B cell (primary cell): ENCODE measurements around the gene LMLN. TPM values are rescaled to one million over a fixed set of nuclear protein-coding genes. Genes with fewer than 3 reads are reported as not detected.
A peak's percentile ranks its signal among the peaks of the same experiment; 100 is the strongest.

ENCODE experiments used
- ATAC-seq: fragments of 200-7000 bp; cut with Tn5 transposase; one replicate; pipeline ENCODE4 v1.10.0; 2021; ENCODE audit warnings: low read depth, mild to moderate bottlenecking, moderate number of reproducible peaks, moderate library complexity
- CTCF ChIA-PET: fragments of 350-600 bp; sonication (Branson Sonifier 250); formaldehyde crosslinking; loops from one replicate; lab custom pipeline; 2021; ENCODE audit warnings: antibody characterized with exemption, inconsistent platforms; lab: Charles Lee
- POLR2A ChIA-PET: fragments of 350-600 bp; sonication (Branson Sonifier 250); formaldehyde crosslinking; loops from one replicate; lab custom pipeline; 2021; ENCODE audit warnings: antibody characterized with exemption; lab: Charles Lee
- DNase-seq: peaks from one replicate; pipeline ENCODE4 v3.0.0; 2013
- H2AFZ ChIP-seq: 2 replicates; pipeline ENCODE4 v1.6.1; 2012; ENCODE audit warnings: mild to moderate bottlenecking, low read depth, low read length; ENCODE audit not compliant: insufficient read depth, poor library complexity, severe bottlenecking
- H3K27ac ChIP-seq, 2 donors: 1 replicate in 1 of 2; 2 replicates in 1 of 2; pipeline ENCODE4 v1.5.1; 2012 to 2013; ENCODE audit warnings: low read length in 2 of 2, mild to moderate bottlenecking in 2 of 2, moderate library complexity in 1 of 2
- H3K27me3 ChIP-seq, 4 experiments: fragments of 200-600 bp in 1 of 4; sonication (generic) in 1 of 4; replicated peaks in 1 of 4; 1 replicate in 2 of 4; 2 replicates in 2 of 4; pipeline versions ENCODE4 v1.6.1 to v1.7.0; 2013 to 2016; ENCODE audit warnings: low read length in 3 of 4, mild to moderate bottlenecking in 2 of 4, mixed read lengths in 1 of 4, moderate library complexity in 1 of 4; ENCODE audit not compliant: insufficient read depth in 4 of 4, control insufficient read depth in 3 of 4; ENCODE audit errors: control extremely low read depth in 1 of 4
- H3K36me3 ChIP-seq, 2 experiments: replicated peaks in 1 of 2; 1 replicate in 1 of 2; 2 replicates in 1 of 2; pipeline versions ENCODE4 v1.6.1 to v1.7.1; 2013; ENCODE audit warnings: low read length in 1 of 2; ENCODE audit not compliant: insufficient read depth in 2 of 2, control insufficient read depth in 1 of 2; ENCODE audit errors: control extremely low read depth in 1 of 2, extremely low read depth in 1 of 2
- H3K4me1 ChIP-seq, 2 donors: fragments of 200-600 bp in 1 of 2; sonication (generic) in 1 of 2; 1 replicate in 1 of 2; 2 replicates in 1 of 2; pipeline versions ENCODE4 v1.5.1 to v1.6.1; 2013 to 2017; ENCODE audit warnings: low read length in 2 of 2; ENCODE audit not compliant: control insufficient read depth in 2 of 2, insufficient read depth in 2 of 2
- H3K4me2 ChIP-seq: replicated peaks from 2 replicates; pipeline ENCODE3; 2012; ENCODE audit warnings: mild to moderate bottlenecking, low read depth, low read length; ENCODE audit not compliant: poor library complexity, severe bottlenecking
- H3K4me3 ChIP-seq, 5 experiments: fragments of 200-600 bp in 1 of 5; sonication (generic) in 1 of 5; 1 replicate in 3 of 5; 2 replicates in 2 of 5; pipeline versions ENCODE4 v1.5.1 to v1.7.0; 2011 to 2016; ENCODE audit warnings: low read length in 4 of 5, mild to moderate bottlenecking in 4 of 5, low read depth in 2 of 5, control low read depth in 1 of 5, moderate library complexity in 1 of 5; ENCODE audit not compliant: insufficient read depth in 1 of 5; ENCODE audit errors: control extremely low read depth in 1 of 5, extremely low read depth in 1 of 5
- H3K79me2 ChIP-seq: fragments of 200-600 bp; sonication (generic); one replicate; pipeline ENCODE4 v1.6.0; 2016; ENCODE audit warnings: low read length; ENCODE audit not compliant: control insufficient read depth, insufficient read depth
- H3K9ac ChIP-seq: fragments of 200-600 bp; sonication (generic); 2 replicates; pipeline ENCODE4 v1.6.1; 2017; ENCODE audit warnings: mild to moderate bottlenecking, low read length, moderate library complexity
- H3K9me3 ChIP-seq, 3 donors: one replicate each; pipeline versions ENCODE4 v1.6.1 to v1.7.1; 2013; ENCODE audit warnings: low read length in 2 of 3; ENCODE audit not compliant: control insufficient read depth in 2 of 3, insufficient read depth in 1 of 3; ENCODE audit errors: control extremely low read depth in 1 of 3
- H4K20me1 ChIP-seq: 2 replicates; pipeline ENCODE4 v1.6.0; 2012; ENCODE audit warnings: mild to moderate bottlenecking, low read length; ENCODE audit not compliant: insufficient read depth, control insufficient read depth, poor library complexity, severe bottlenecking
- H3K27ac Mint-ChIP-seq: one replicate; pipeline ENCODE4 v1.8.0; 2021; ENCODE audit warnings: mixed read lengths
- H3K27me3 Mint-ChIP-seq: one replicate; pipeline ENCODE4 v1.8.0; 2021; ENCODE audit warnings: mixed read lengths
- H3K4me1 Mint-ChIP-seq: one replicate; pipeline ENCODE4 v1.8.0; 2021; ENCODE audit warnings: mixed read lengths
- H3K4me3 Mint-ChIP-seq: one replicate; pipeline ENCODE4 v1.8.0; 2021; ENCODE audit warnings: mixed read lengths
- H3K9me3 Mint-ChIP-seq: one replicate; pipeline ENCODE4 v1.8.0; 2022; ENCODE audit warnings: mixed read lengths; ENCODE audit not compliant: insufficient read depth
- CTCF ChIP-seq: fragments of 200-600 bp; IDR thresholded peaks from one replicate; pipeline ENCODE4 v1.8.0; 2022; ENCODE audit warnings: antibody characterized with exemption, mild to moderate bottlenecking
- EZH2 ChIP-seq: IDR thresholded peaks from 2 replicates; pipeline ENCODE4 v1.6.1; 2012; ENCODE audit warnings: borderline replicate concordance, low read depth, mild to moderate bottlenecking, moderate library complexity, low read length; ENCODE audit not compliant: insufficient read depth, poor library complexity, severe bottlenecking
- WGBS: methylation state at CpG from one replicate; pipeline ENCODE4 v1.1.5; 2013; ENCODE audit warnings: missing lambda C conversion rate; ENCODE audit not compliant: insufficient coverage; 5-methylcytosine and 5-hydroxymethylcytosine counted together
- intact Hi-C: fragments of 100-400 bp; cut with micrococcal nuclease; formaldehyde crosslinking; loops from one replicate; pipeline ENCODE4 v1.10.0; 2022
- polyA plus RNA-seq: library from polyadenylated mRNA; depleted of rRNA; stranded (reverse); fragments of >200 nt; gene quantifications from 2 replicates; pipeline ENCODE4 v1.2.3, GENCODE V29; 2012
- total RNA-seq, 2 donors: library from RNA; stranded (reverse); fragments of 120-200 nt in 1 of 2; gene quantifications; 1 replicate in 1 of 2; 2 replicates in 1 of 2; pipeline versions ENCODE4 v1.2.3 to v1.2.4, GENCODE V29; 2013 to 2022

LMLN gene
- total and polyA plus RNA-seq, 2 donors (not counting 1 experiment from before 2014, with no cell fraction given): 1.4 to 6.7 TPM

- Histone ChIP-seq H3K27me3 (no peaks in the 10 kb centered on the region), H3K27ac (no peak overlapping the region), H3K36me3 (no peaks in the 10 kb centered on the region), H3K79me2 (no peaks in the 10 kb centered on the region), H3K4me2 (no peak overlapping the region), H3K4me3 (no peak overlapping the region), H3K4me1 (no peaks in the 10 kb centered on the region), H3K9me3 (no peaks in the 10 kb centered on the region), H2AFZ (no peak overlapping the region), H4K20me1 (no peaks in the 10 kb centered on the region), H3K9ac (no peak overlapping the region)
- intact Hi-C loops: no loop called here
- DNase-seq (no peak), ATAC-seq (no peak)
- Mint-ChIP-seq H3K4me1 (peaks cover 2% of the 10 kb centered on the region), H3K9me3 (no peaks in the 10 kb centered on the region), H3K4me3 (no peak overlapping the region), H3K27ac (no peak overlapping the region), H3K27me3 (no peaks in the 10 kb centered on the region)
- ChIA-PET POLR2A (interaction anchor here (0.7 kb wide), 1 partner anchor 107 kb away, joined by 3 read pairs; no protein-coding TSS in a partner anchor), CTCF (no interaction called here)
- TF ChIP-seq CTCF (peak; percentile 12), EZH2 (no peak)
- WGBS: 96% methylated on average over 5 of the region's 5 CpGs
These were observed 36.8 kb downstream of the LMLN start for GRCh38 chr3:197996855-197997254.

DNA sequence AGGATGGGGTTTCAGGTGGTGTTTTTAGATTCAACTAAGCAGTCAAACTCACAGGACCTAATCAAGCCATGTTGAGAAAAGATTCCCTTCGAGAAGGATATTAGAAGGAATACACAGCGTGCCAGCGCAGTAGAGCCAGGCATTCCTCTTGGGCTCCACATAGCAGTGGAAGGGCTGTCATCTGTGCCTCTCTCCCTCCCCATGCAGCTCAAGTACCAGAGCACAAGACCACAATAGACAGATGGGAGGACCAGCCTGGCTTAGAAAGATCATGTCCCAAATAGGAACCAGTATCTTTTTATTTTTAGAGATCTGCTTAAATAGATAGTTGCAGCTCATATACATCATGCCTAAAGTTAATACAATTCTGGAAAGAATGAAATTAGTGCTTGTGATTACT is 37.9 kb downstream of the LMLN start:
- H3K4me1 ChIP-seq: no peaks in the 10 kb centered on the region
- POLR2A ChIA-PET: no interaction called here
- no peak overlapping the region for H3K4me3 Mint-ChIP-seq
- no peak overlapping the region for H3K27ac Mint-ChIP-seq
- TF ChIP-seq CTCF (no peak), EZH2 (no peak)
- no peaks in the 10 kb centered on the region for H3K9me3 ChIP-seq
- intact Hi-C loops: no loop called here
- no peak overlapping the region for H3K4me3 ChIP-seq
- H3K79me2 ChIP-seq: no peaks in the 10 kb centered on the region
- H3K36me3 ChIP-seq: no peaks in the 10 kb centered on the region
- H2AFZ ChIP-seq: no peak overlapping the region
- no peaks in the 10 kb centered on the region for H4K20me1 ChIP-seq
- 100% methylated on average over 3 of the region's 3 CpGs for WGBS
- H3K4me2 ChIP-seq: no peak overlapping the region
- DNase-seq (no peak), ATAC-seq (no peak)
- no peaks in the 10 kb centered on the region for H3K27me3 ChIP-seq
- CTCF ChIA-PET: no interaction called here
- H3K4me1 Mint-ChIP-seq: peaks cover 2% of the 10 kb centered on the region
- H3K9me3 Mint-ChIP-seq: no peaks in the 10 kb centered on the region
- H3K27ac ChIP-seq: no peak overlapping the region
- H3K27me3 Mint-ChIP-seq: no peaks in the 10 kb centered on the region
- no peak overlapping the region for H3K9ac ChIP-seq
